Measurements from ENCODE around the gene PNKP.
"Not testable (repeated sequence)": the region's sequence is repeated elsewhere in the genome, so short reads cannot be mapped to it uniquely, and the experiment has no call there.

Gene PNKP

DNA sequence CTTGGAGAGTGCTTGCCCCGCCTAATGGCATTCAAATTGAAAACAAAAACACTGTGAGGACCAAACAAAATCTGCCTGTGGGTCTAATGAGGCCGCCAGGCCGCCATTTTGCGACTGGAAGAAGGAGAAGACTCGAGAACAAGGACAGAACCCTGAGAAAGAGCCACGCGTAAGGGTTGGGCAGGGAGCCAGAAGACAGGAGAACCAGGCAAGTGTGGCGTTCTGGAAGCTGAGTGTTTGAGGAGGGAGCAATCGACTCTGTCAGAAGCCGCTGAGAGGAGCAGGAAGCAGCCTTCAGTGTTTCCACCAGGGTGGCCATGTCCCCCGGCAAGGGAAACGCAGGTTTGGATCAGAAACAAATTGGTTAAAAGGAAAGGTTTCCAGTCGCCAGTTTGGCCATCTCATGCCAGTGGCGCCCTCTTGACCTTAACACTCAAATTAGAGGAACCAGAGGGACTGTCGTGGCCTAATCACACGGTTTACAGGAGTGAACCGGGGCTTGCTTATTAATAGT is 26.6 kb downstream of the PNKP start:
- DNase-seq = no peak

- no peak for DNase-seq
Measured at GRCh38 chr19:49840321-49840720, 27.1 kb downstream of the PNKP start.

DNA sequence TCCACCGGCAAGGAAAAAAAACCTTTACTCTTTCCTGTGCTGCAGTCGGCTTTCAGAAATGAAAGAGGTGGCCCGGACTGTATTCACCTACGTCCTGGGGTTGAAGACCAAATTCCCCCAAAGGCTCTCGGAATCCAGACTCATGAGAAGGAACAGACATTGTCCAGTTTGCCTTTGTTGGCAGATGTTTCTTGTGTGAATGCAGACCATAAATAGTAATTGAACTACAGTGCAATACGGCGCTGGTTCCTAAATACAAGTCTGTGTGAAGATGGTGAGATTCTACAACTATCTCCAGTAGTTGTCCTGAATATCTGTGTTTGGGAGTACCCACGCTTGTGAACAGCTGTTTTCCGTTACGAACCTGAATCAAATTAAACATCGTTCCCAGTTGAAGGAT is 27.7 kb downstream of the PNKP start:
- no peak for DNase-seq

DNA sequence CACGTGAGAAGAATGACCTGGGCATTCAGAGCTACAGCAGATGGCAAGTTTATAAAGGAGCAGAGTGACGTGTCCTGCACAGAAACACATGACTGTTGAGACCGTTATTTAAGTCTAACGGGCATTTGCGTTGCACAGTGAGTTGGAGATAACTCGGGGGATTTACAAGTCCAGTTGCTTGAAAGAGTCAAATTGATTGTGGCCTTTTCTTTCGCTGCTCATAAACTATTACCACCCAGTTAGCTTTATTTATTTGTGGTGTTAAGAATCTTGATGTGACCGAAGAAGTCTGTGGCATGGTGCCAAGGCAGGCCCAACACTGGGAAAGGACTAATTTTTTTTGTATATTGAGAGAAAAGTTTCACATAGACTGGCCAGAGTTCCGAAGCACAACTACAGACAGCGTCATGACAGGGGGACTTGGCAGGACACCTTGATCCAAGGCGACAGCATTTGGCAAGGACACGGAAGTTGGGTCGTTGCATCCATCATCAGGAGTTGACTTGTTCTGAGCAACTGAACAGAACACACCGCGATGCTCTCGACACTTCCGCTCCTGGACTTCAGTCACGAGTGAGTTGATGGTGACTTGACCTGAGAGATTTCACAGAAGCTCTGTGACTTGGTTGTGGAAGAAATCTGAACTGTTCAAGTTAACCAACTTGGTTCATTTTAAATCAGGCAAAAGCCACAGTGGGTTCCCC is 28.3 kb downstream of the PNKP start:
- no peak for DNase-seq

GRCh38 chr19:49837425-49837824 is 30.0 kb downstream of the PNKP start:
- DNase-seq = no peak

- no peak for DNase-seq
Measured at GRCh38 chr19:49837009-49837310, 30.4 kb downstream of the PNKP start.

DNA sequence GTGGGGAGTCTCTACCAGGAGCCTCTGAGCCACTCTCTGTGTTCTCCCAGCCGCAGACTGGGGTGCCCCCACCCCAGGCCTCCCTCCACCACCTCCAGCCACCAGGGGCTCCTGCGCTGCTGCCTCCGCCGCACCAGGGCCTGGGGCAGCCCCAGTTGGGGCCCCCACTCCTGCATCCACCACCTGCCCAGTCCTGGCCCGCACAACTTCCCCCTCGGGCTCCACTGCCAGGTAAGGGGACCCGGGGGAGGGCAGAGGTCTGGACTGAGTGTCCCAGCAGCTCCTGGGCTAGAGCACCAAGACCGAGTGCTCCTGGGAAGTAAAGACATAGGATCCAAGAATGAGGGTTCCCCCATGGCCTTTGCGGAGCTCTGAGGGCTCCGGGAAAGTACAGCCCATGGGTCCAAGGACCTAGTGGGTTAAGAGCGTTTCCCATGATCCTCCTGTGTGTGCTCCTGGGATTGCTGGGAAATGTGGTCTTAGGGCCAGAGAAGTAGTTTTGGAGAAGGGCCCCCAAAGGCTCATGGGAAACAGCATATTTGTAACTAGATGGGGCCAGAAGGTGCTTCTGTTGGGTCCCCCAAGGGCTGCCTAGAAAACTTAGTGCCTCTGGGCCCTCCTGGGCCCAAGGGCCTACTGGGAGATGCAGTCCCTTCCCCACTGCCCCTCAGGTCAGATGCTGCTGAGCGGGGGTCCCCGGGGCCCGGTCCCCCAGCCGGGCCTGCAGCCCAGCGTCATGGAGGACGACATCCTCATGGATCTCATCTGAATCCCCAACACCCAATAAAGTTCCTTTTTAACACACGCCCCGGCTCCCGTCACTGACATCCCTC is 31.0 kb downstream of the PNKP start:
- DNase-seq = no peak

- no peak for DNase-seq
Measured at GRCh38 chr19:49835562-49835961, 31.8 kb downstream of the PNKP start.

DNA sequence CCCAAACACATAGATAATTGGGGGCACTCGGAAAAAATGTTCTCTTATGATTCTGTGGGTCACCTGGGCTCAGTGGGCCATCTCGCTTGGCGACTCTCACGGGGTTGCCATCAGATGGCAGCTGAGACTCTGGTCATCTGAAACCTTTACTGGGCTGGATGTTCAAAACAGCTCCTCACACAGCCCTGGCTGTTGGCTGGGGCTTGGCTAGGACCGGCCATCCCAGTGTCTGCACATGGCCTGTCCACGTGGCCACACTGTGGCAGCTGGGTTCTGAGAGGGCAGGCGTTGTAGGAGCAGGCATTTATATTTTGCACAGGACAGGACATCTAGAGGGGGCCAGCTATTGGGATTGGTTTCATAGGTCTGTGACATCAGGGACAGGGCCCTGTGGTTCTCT is 33.8 kb downstream of the PNKP start:
- DNase-seq = no peak

DNA sequence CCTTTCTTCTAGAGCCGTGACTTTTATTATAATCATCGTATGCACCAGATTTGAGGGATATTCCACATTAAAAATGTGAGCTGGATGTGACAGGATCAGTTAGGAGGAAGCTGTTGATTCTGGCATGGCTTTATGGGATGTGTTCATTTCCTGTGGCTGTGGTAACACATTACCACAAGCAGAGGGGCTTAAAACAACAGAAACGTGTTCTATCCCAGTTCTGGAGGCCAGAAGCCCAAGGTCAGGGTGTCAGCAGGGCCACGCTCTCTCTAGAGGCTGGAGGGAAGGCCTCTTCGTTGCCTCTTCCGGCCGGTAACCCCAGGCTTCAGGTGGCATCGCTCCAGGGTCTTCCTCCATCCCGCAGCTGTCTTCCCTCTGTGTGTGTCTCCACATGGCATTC is 34.8 kb downstream of the PNKP start:
- no peak for DNase-seq

GRCh38 chr19:49831592-49831991 is 35.8 kb downstream of the PNKP start:
- DNase-seq = no peak

- DNase-seq = no peak
Measured at GRCh38 chr19:49830766-49831165, 36.6 kb downstream of the PNKP start.

- DNase-seq = no peak
Measured at GRCh38 chr19:49829721-49830120, 37.7 kb downstream of the PNKP start.

GRCh38 chr19:49829200-49829599 is 38.2 kb downstream of the PNKP start:
- DNase-seq = no peak

DNA sequence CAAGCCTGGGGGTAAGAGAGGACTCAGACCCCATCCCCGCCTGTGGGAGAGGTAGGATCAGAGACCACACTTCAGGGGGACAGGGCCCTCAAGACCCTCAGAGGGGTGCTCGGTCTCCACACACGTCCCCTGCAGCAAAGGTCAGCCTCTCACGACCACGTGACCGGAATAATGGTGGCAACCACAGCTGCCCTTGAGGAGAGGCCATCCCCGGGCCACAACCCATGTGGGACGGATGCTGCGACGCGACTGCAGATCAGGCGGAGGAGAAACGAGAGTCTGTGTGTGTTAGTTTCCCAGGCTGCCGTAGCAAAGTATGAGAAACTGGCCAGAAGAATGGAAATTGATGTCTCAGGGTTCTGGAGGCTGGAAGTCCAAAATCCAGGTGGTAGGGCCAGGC is 40.3 kb downstream of the PNKP start:
- DNase-seq = no peak

GRCh38 chr19:49824662-49825061 is 42.7 kb downstream of the PNKP start:
- no peak for DNase-seq

- DNase-seq = no peak
Measured at GRCh38 chr19:49823472-49823871, 43.9 kb downstream of the PNKP start.

GRCh38 chr19:49820125-49820524 is 47.3 kb downstream of the PNKP start:
- no peak for DNase-seq

GRCh38 chr19:49819452-49820115 is 47.8 kb downstream of the PNKP start:
- not testable (repeated sequence) for DNase-seq

GRCh38 chr19:49818649-49819370 is 48.6 kb downstream of the PNKP start:
- no peak for DNase-seq

GRCh38 chr19:49817964-49818648 is 49.3 kb downstream of the PNKP start, which contains the start of gene MED25:
Gene MED25 (plus strand): TSS chr19:49818289. CDS start chr19:49818342, 53 bp downstream.
- DNase-seq = peak; percentile 79

- no peak for DNase-seq
Measured at GRCh38 chr19:49816590-49816989, 50.8 kb downstream of the PNKP start.

Data from stimulated activated CD4-positive, alpha-beta T cell treated with anti-CD3 and anti-CD28 coated beads, Interleukin-12 subunit alpha, Interleukin-12 subunit beta, amount 100 ng/mL, for 4 hours (primary cell).